Suprapubic skin (tissue), 4 donors: ENCODE data around the gene PCDHA8.

Experiments
- CTCF ChIP-seq, 2 donors: fragments of 200-600 bp in 1 of 2; fragments of 450-650 bp in 1 of 2; sonication (generic) in 1 of 2; IDR thresholded peaks; one replicate each; pipeline ENCODE4 v1.5.1; 2016 to 2019; ENCODE audit warnings: antibody characterized with exemption in 2 of 2, mild to moderate bottlenecking in 1 of 2, moderate library complexity in 1 of 2
- POLR2A ChIP-seq, 2 donors: fragments of 450-650 bp; IDR thresholded peaks; one replicate each; pipeline ENCODE4 v1.6.1; 2017; ENCODE audit warnings: antibody characterized with exemption in 2 of 2, mild to moderate bottlenecking in 2 of 2, moderate library complexity in 2 of 2
- POLR2AphosphoS5 ChIP-seq, 3 donors: sonication (generic); formaldehyde crosslinking; IDR thresholded peaks; one replicate each; pipeline ENCODE4 v1.6.1; 2017; ENCODE audit warnings: antibody characterized with exemption in 3 of 3

- TF ChIP-seq POLR2A (IDR thresholded peaks at IDR 0.05) (no peak), POLR2AphosphoS5 (IDR thresholded peaks at IDR 0.05) (no peak), CTCF (IDR thresholded peaks at IDR 0.05) (no peak)
Observed at GRCh38 chr5:140828362-140828737, 12.6 kb upstream of the PCDHA8 start.
